Ovary (tissue), 3 donors: Measurements from ENCODE around the gene TRIP12.

Experiments
- CTCF ChIP-seq, 3 donors: fragments of 450-650 bp in 2 of 3; fragments of 200-600 bp in 1 of 3; IDR thresholded peaks; one replicate each; pipeline versions ENCODE4 v1.5.1 to v1.8.0; 2016 to 2022; ENCODE audit warnings: antibody characterized with exemption in 3 of 3, mild to moderate bottlenecking in 1 of 3
- EP300 ChIP-seq: sonication (generic); formaldehyde crosslinking; IDR thresholded peaks from one replicate; pipeline ENCODE4 v1.6.1; 2017; ENCODE audit warnings: antibody characterized with exemption
- POLR2A ChIP-seq: fragments of 450-650 bp; IDR thresholded peaks from one replicate; pipeline ENCODE4 v1.6.1; 2017; ENCODE audit warnings: antibody characterized with exemption, mild to moderate bottlenecking, moderate library complexity
- donor health status: DM: no; HTN: no; CAD: no.

- no peak for TF ChIP-seq CTCF (IDR thresholded peaks at IDR 0.05)
- TF ChIP-seq POLR2A = no peak
- TF ChIP-seq EP300 = no peak
Measured at GRCh38 chr2:229795058-229795457, 126.8 kb downstream of the TRIP12 start.
